Measurements from ENCODE around the gene GLS. TPM values are rescaled to one million over a fixed set of nuclear protein-coding genes. Genes with fewer than 3 reads are reported as not detected.

The GLS gene
- total RNA-seq, 4 donors from 2014 or later = 85.4 to 219 (median 117) TPM

DNA sequence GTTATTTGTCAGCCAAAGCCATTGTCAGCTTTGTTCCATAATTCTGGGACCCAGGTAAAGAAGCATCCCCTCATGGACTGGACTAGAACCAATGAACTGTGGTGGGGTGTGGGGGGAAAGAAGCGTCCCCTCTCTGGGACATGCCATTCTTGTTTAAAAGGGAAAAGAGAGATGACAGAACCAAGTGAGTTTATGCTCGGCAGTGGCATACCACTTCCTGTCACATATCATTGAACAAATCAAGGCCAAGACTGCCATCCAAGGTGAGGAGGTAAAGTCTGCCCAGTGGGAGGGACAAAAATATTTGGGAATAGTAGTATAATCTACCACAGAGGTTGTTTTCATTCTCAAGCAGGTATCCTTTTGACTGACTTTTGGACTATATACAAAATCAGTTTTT is 4.7 kb upstream of the GLS start:
- WGBS, 2 donors (ENCODE audit: low coverage in 1 of 2) = 89 to 90% methylated on average over 1 to 2 of the region's 2 CpGs
- TF ChIP-seq EP300 (IDR thresholded peaks at IDR 0.05) (no peak), POLR2A (IDR thresholded peaks at IDR 0.05) (no peak), POLR2AphosphoS5 (IDR thresholded peaks at IDR 0.05) (no peak)
- TF ChIP-seq, protein P1, sequence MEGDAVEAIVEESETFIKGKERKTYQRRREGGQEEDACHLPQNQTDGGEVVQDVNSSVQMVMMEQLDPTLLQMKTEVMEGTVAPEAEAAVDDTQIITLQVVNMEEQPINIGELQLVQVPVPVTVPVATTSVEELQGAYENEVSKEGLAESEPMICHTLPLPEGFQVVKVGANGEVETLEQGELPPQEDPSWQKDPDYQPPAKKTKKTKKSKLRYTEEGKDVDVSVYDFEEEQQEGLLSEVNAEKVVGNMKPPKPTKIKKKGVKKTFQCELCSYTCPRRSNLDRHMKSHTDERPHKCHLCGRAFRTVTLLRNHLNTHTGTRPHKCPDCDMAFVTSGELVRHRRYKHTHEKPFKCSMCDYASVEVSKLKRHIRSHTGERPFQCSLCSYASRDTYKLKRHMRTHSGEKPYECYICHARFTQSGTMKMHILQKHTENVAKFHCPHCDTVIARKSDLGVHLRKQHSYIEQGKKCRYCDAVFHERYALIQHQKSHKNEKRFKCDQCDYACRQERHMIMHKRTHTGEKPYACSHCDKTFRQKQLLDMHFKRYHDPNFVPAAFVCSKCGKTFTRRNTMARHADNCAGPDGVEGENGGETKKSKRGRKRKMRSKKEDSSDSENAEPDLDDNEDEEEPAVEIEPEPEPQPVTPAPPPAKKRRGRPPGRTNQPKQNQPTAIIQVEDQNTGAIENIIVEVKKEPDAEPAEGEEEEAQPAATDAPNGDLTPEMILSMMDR (IDR thresholded peaks at IDR 0.05) = no peak
- H3K27me3 ChIP-seq = no peaks in the 10 kb centered on the region
- no peak for ATAC-seq
- H3K36me3 ChIP-seq = no peaks in the 10 kb centered on the region
- H3K4me1 ChIP-seq = peaks cover 0 to 7% (median 0%) of the 10 kb centered on the region in 3 donors
- no peak overlapping the region for H3K27ac ChIP-seq
- H3K4me3 ChIP-seq = no peak overlapping the region
- no peaks in the 10 kb centered on the region for H3K9me3 ChIP-seq

- 33 to 69% methylated on average over 1 of the region's 1 CpG for WGBS, 2 donors (ENCODE audit: low coverage in 1 of 2)
- no peak overlapping the region for H3K4me3 ChIP-seq
- no peaks in the 10 kb centered on the region for H3K9me3 ChIP-seq
- peaks cover 0 to 7% (median 0%) of the 10 kb centered on the region in 3 donors for H3K4me1 ChIP-seq
- no peak for ATAC-seq
- no peaks in the 10 kb centered on the region for H3K27me3 ChIP-seq
- H3K27ac ChIP-seq = no peak overlapping the region
- no peaks in the 10 kb centered on the region for H3K36me3 ChIP-seq
- TF ChIP-seq POLR2AphosphoS5 (IDR thresholded peaks at IDR 0.05) = no peak
- no peak for TF ChIP-seq POLR2A (IDR thresholded peaks at IDR 0.05)
- TF ChIP-seq, protein P1 (IDR thresholded peaks at IDR 0.05) = no peak
- no peak for TF ChIP-seq EP300 (IDR thresholded peaks at IDR 0.05)
These were observed 4.0 kb upstream of the GLS start for GRCh38 chr2:190876631-190877030.

DNA sequence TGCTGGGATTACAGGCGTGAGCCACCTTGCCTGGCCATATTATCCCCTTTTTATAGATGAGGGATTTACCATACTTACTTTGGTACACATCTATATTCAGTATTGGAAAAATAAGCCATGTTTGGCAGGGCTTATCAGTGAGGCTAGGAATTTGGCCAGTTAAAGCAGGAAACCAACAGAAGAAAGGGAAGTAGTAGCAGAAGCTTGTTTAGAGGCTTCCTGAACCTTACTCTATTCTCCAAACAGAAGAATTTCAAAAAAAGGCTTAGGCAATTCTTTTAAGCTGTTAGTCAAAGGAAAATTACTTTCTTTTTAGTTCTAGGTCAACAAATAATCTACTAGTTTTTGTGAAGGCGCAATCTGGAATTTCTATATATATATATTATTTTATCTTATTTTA is 3.2 kb upstream of the GLS start:
- Histone ChIP-seq H3K27me3 (no peaks in the 10 kb centered on the region), H3K4me1 (peaks cover 0 to 7% (median 0%) of the 10 kb centered on the region in 3 donors), H3K9me3 (no peaks in the 10 kb centered on the region), H3K27ac (no peak overlapping the region), H3K36me3 (no peaks in the 10 kb centered on the region), H3K4me3 (no peak overlapping the region)
- TF ChIP-seq POLR2AphosphoS5 (IDR thresholded peaks at IDR 0.05) = no peak
- TF ChIP-seq POLR2A (IDR thresholded peaks at IDR 0.05) = no peak
- TF ChIP-seq, protein P1 (IDR thresholded peaks at IDR 0.05) = no peak
- no peak for TF ChIP-seq EP300 (IDR thresholded peaks at IDR 0.05)
- 92 to 100% methylated on average over 1 to 2 of the region's 2 CpGs for WGBS, 2 donors (ENCODE audit: low coverage in 1 of 2)
- ATAC-seq = no peak

DNA sequence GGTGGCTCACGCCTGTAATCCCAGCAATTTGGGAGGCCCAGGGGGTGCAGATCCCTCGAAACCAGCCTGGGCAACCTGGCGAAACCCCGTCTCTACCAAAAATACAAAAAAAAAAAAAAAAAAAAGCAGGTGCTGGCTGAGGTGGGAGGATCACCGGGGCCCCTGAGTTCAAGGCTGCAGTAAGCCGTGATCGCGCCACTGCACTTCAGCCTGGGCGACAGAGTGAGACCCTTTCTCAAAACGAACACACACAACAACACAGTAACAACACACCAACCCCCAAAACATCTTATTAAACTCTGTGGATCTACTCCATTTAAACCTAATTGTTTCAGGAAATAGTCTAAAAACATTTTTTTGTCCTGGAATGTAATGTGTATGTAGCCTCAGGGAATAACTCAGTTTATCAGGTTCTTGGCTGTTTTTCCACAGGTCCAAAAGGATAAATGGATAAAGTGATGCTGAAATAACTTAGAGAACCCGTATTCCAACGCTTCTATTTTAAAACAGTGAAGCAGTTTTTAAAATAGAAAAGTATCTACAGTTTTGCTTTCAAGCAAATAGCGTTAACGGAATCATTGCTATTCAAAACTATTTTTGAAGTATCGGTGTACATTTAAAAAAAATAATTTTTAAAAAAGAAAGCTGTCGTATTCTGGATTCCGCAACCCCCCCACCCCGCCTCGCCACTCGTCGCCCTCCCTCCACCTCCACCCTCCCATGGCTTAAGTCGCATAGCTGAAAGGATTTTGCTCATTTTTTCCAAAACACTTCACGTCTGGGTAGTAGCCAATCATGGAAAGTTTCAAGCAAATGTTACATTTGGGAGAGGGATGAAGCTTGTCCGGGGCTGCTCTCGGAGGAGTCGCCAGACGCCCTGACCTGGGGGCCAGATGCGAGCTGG is 895 bp upstream of the GLS start:
- TF ChIP-seq, protein P1 (IDR thresholded peaks at IDR 0.05) = no peak
- TF ChIP-seq POLR2A (IDR thresholded peaks at IDR 0.05) = no peak
- TF ChIP-seq POLR2AphosphoS5 (IDR thresholded peaks at IDR 0.05) = no peak
- no peak for TF ChIP-seq EP300 (IDR thresholded peaks at IDR 0.05)
- Histone ChIP-seq H3K36me3 (no peaks in the 10 kb centered on the region), H3K27ac (peak overlapping the region; percentile 72 to 96 (median 92)), H3K27me3 (no peaks in the 10 kb centered on the region), H3K4me1 (peaks cover 0 to 28% (median under 1%) of the 10 kb centered on the region in 3 donors), H3K9me3 (no peaks in the 10 kb centered on the region), H3K4me3 (peak overlapping the region; percentile 89 to 96)
- no peak for ATAC-seq
- WGBS, 2 donors (ENCODE audit: low coverage in 1 of 2) = 0 to 23% methylated on average over 12 to 20 of the region's 28 CpGs
